Measurements from ENCODE around the gene PGRMC1. TPM values are rescaled to one million over a fixed set of nuclear protein-coding genes. Genes with fewer than 3 reads are reported as not detected.
A peak's percentile ranks its signal among the peaks of the same experiment; 100 is the strongest.
"Not testable (repeated sequence)": the region's sequence is repeated elsewhere in the genome, so short reads cannot be mapped to it uniquely, and the experiment has no call there.

The PGRMC1 gene
- total RNA-seq, 6 experiments from 2014 or later = 182 to 455 (median 239) TPM

- H3K9me3 ChIP-seq = no peaks in the 10 kb centered on the region
- H3K4me3 ChIP-seq = no peak overlapping the region
- H3K4me1 ChIP-seq = no peaks in the 10 kb centered on the region
- peak; percentile 69 to 93 (median 78) for ATAC-seq
- TF ChIP-seq, protein P1, sequence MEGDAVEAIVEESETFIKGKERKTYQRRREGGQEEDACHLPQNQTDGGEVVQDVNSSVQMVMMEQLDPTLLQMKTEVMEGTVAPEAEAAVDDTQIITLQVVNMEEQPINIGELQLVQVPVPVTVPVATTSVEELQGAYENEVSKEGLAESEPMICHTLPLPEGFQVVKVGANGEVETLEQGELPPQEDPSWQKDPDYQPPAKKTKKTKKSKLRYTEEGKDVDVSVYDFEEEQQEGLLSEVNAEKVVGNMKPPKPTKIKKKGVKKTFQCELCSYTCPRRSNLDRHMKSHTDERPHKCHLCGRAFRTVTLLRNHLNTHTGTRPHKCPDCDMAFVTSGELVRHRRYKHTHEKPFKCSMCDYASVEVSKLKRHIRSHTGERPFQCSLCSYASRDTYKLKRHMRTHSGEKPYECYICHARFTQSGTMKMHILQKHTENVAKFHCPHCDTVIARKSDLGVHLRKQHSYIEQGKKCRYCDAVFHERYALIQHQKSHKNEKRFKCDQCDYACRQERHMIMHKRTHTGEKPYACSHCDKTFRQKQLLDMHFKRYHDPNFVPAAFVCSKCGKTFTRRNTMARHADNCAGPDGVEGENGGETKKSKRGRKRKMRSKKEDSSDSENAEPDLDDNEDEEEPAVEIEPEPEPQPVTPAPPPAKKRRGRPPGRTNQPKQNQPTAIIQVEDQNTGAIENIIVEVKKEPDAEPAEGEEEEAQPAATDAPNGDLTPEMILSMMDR (IDR thresholded peaks at IDR 0.05) = no peak
- no peak for TF ChIP-seq POLR2A (IDR thresholded peaks at IDR 0.05)
- H3K36me3 ChIP-seq = no peaks in the 10 kb centered on the region
- H3K27me3 ChIP-seq = no peaks in the 10 kb centered on the region
- intact Hi-C loops (cut with DNase I) = no loop called here
- WGBS (ENCODE audit: insufficient coverage, low coverage, low lambda C conversion rate, missing lambda C conversion rate) = 64% methylated on average over 3 of the region's 5 CpGs
- no peak overlapping the region for H3K27ac ChIP-seq
- no peak for DNase-seq
Observed at GRCh38 chrX:119206203-119206602, 29.9 kb upstream of the PGRMC1 start.

DNA sequence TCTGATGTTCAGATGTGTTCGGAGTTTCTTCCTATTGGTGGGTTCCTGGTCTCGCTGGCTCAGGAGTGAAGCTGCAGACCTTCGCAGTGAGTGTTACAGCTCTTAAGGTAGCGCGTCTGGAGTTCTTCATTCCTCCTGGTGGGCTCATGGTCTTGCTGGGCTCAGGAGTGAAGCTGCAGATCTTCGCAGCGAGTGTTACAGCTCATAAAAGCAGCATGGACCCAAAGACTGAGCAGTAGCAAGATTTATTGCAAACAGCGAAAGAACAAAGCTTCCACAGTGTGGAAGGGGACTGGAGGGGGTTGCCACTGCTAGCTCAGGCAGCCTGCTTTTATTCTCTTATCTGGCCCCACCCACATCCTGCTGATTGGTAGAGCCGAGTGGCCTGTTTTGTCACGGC, 28.6 kb upstream of the PGRMC1 start:
- DNase-seq; H3K4me3 ChIP-seq; H3K27me3 ChIP-seq; intact Hi-C loops (cut with DNase I); H3K36me3 ChIP-seq; ATAC-seq; H3K27ac ChIP-seq; H3K9me3 ChIP-seq; H3K4me1 ChIP-seq: not testable (repeated sequence)
- WGBS (ENCODE audit: insufficient coverage, low coverage, low lambda C conversion rate, missing lambda C conversion rate) = 43% methylated on average over 6 of the region's 10 CpGs

GRCh38 chrX:119208401-119209057, 27.6 kb upstream of the PGRMC1 start:
- no peak overlapping the region for H3K27ac ChIP-seq
- TF ChIP-seq, protein P1 (IDR thresholded peaks at IDR 0.05) = no peak
- TF ChIP-seq POLR2A (IDR thresholded peaks at IDR 0.05) = no peak
- intact Hi-C loops (cut with DNase I) = no loop called here
- H3K9me3 ChIP-seq = no peaks in the 10 kb centered on the region
- 80% methylated on average over 7 of the region's 37 CpGs for WGBS (ENCODE audit: insufficient coverage, low coverage, low lambda C conversion rate, missing lambda C conversion rate)
- no peaks in the 10 kb centered on the region for H3K27me3 ChIP-seq
- no peaks in the 10 kb centered on the region for H3K36me3 ChIP-seq
- no peak overlapping the region for H3K4me3 ChIP-seq
- DNase-seq = no peak
- ATAC-seq = no peak
- no peaks in the 10 kb centered on the region for H3K4me1 ChIP-seq

DNA sequence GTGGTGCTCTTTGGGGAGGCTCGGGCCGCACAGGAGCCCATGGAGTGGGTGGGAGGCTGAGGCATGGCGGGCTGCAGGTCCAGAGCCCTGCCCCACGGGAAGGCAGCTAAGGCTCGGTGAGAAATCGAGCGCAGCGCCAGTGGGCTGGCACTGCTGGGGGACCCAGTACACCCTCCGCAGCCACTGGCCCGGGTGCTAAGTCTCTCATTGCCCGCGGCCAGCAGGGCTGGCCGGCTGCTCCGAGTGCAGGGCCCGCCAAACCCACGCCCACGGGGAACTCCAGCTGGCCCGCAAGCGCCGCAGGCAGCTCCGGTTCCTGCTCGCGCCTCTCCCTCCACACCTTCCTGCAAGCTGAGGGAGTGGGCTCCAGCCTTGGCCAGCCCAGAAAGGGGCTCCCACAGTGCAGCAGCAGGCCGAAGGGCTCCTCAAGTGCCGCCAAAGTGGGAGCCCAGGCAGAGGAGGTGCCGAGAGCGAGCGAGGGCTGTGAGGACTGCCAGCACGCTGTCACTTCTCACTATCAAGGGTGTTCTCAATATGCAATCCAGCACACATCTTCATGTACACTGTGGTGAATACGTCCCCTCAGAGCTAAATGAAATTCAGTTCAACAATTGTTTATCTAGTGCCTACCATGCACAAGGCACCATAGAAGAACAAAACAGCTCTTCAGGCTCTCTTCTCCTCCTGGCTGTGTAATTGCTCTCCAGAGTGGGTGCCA, 25.0 kb upstream of the PGRMC1 start:
- DNase-seq; intact Hi-C loops (cut with DNase I); H3K27me3 ChIP-seq; H3K4me1 ChIP-seq; H3K36me3 ChIP-seq; H3K27ac ChIP-seq; H3K4me3 ChIP-seq; H3K9me3 ChIP-seq; ATAC-seq: not testable (repeated sequence)
- 40% methylated on average over 1 of the region's 30 CpGs for WGBS (ENCODE audit: insufficient coverage, low coverage, low lambda C conversion rate, missing lambda C conversion rate)

- no peak for ATAC-seq
Observed at GRCh38 chrX:119211649-119212014, 24.5 kb upstream of the PGRMC1 start.

More at GRCh38 chrX:119211649-119212014, 24.5 kb upstream of the PGRMC1 start:
- intact Hi-C loops (cut with DNase I) = no loop called here
- no peak overlapping the region for H3K4me3 ChIP-seq
- 73% methylated on average over 1 of the region's 1 CpG for WGBS (ENCODE audit: insufficient coverage, low coverage, low lambda C conversion rate, missing lambda C conversion rate)
- peaks cover 0 to 10% of the 10 kb centered on the region in 2 donors for H3K27me3 ChIP-seq
- TF ChIP-seq, protein P1 (IDR thresholded peaks at IDR 0.05) = no peak
- no peak for TF ChIP-seq POLR2A (IDR thresholded peaks at IDR 0.05)
- H3K36me3 ChIP-seq = no peaks in the 10 kb centered on the region
- no peak overlapping the region for H3K27ac ChIP-seq
- no peak for DNase-seq
- H3K4me1 ChIP-seq = no peaks in the 10 kb centered on the region
- no peaks in the 10 kb centered on the region for H3K9me3 ChIP-seq
